ENCODE results near the gene PKP1. TPM values are rescaled to one million over a fixed set of nuclear protein-coding genes. Genes with fewer than 3 reads are reported as not detected.

The PKP1 gene
- total RNA-seq, 1 experiment from 2014 or later = not detected

DNA sequence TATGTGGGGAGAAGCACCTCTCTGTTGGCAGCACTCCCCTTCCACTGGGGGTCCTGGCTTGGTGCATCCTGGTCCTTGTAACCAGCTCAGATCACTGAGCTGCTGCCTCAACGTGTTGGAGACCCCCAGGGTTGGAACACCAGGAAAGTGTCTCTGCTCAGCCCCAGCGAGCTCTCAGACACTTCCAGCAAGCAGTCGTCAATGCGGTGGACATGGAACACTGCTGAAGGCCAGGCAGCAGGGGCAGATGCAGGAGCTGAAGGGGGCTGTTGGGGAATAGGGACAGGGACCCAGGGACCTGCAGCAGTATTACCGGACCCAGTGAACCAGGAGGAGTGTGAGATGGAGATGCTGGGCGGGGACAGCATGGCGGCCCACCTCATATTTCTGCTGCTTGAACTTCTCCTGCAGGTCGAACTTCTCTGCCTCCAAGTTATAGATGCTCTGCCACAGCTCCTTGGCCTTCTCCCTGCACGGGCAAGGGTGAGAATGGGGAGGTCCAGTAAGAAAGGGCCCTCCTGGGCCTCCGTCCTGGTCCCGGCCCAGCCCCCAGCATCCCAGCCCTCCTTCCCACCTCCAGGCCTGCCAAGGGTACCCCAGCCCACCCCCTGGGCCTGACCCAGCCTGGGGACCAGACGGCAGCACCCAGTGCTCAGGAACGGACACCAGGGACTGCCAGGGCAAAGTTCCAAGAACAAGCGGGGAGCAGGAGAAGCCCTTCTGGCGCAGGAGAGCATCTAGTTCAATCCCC lies 77.8 kb downstream of the PKP1 start:
- Histone ChIP-seq H3K4me3 (no peak overlapping the region), H3K4me1 (replicated peaks) (peaks cover 3% of the 10 kb centered on the region; the same call in 1 of the 2 replicates), H3K27me3 (replicated peaks) (no peaks in the 10 kb centered on the region), H3K36me3 (no peaks in the 10 kb centered on the region), H3K9me3 (replicated peaks) (no peaks in the 10 kb centered on the region), H3K27ac (no peak overlapping the region)
- no peak for DNase-seq (ENCODE audit: low read depth in 1 of 2, low spot score in 2 of 2)

DNA sequence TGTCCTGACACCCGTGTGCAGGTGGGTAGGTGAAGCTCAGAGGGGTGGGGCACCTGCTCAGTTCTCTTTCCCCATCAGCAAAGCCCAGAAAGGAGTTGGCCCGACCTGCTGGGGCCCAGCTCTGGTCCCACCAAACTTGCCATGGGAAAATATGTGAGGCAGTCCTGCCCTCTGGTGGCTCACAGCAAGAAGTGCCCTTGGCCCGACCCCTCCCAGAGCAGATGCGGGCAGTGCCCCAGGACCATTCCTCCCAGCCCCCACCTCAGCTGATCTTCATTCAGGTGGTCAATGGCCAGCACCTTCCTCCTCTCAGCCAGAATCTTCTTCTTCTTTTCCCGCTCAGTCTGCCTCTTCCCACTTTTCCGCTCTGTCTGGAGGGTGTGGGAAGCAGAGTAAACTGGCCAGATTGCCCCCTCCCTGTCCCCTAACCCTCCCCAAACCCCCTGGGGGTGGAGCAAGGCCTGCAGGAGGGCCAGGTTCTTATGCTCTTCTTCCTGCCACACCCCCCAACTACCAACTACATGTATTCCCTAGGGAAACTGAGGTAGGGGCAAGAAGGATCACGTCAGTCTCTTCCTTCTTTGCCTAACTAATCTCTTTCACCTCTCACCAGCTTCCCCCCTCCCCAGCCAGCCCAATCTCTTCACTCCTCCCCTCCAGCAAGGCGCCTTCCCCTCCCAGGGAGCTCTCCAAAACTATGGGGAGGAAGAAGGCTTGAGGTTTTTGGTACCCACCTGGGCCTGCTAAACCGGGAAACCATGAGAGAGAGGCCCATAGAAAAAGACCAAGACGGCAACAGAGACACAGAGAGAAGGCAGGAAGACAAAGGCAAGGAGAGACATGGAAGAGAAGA lies 78.6 kb downstream of the PKP1 start:
- H3K36me3 ChIP-seq = no peaks in the 10 kb centered on the region
- DNase-seq (ENCODE audit: low read depth in 1 of 2, low spot score in 2 of 2) = peak; percentile 27 to 60
- H3K4me3 ChIP-seq = no peak overlapping the region
- H3K27ac ChIP-seq = no peak overlapping the region
- no peaks in the 10 kb centered on the region for H3K9me3 ChIP-seq (replicated peaks)
- peaks cover 3% of the 10 kb centered on the region; the same call in 1 of the 2 replicates for H3K4me1 ChIP-seq (replicated peaks)
- H3K27me3 ChIP-seq (replicated peaks) = no peaks in the 10 kb centered on the region

DNA sequence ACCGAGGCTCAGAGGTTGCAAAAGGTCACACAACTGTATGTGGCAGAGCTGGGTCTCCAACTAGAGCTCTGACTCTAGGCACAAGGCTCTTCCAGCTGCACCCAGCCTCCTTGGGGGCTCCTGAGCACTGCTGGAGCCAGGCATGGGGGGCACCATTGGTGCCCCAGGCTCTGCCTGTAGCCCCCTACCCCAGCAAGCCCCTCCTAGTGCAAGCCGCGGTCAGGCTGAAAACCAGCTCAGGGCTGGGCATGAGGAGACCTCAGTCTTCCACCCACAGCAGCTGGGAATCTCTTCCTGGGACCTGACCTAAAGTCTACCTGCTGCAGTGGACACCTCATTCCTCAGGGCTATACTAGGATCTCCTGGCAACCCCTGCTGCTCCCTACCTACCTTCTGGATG lies 79.6 kb downstream of the PKP1 start:
- Histone ChIP-seq H3K4me1 (replicated peaks) (peaks cover 3% of the 10 kb centered on the region; the same call in 1 of the 2 replicates), H3K9me3 (replicated peaks) (no peaks in the 10 kb centered on the region), H3K27ac (no peak overlapping the region), H3K36me3 (no peaks in the 10 kb centered on the region), H3K27me3 (replicated peaks) (peaks cover 4% of the 10 kb centered on the region; the same call in 1 of the 2 replicates), H3K4me3 (no peak overlapping the region)
- no peak for DNase-seq (ENCODE audit: low read depth in 1 of 2, low spot score in 2 of 2)

DNA sequence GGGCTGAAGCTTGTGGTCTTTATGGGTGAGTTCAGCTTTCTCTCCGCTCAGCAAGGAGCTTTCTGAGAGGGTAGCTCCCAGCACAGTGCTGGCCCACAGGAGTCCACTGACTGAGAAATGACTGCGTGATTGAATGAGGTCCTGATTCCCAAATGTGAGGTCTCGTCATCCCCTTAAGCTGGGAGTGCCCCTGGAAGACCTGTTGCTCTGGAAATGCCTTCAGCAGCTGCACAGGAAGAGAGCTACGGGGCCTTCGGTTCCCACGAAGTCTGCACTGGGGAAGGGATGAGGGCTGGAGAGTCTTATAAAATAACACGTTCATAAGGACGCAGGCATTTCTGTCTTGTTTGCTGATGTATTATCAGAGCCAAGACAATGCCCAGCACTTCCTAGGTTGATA lies 80.2 kb downstream of the PKP1 start:
- DNase-seq (ENCODE audit: low read depth in 1 of 2, low spot score in 2 of 2) = no peak
- Histone ChIP-seq H3K27me3 (replicated peaks) (peaks cover 4% of the 10 kb centered on the region; the same call in 1 of the 2 replicates), H3K4me1 (replicated peaks) (0 out of 2 replicates have a peak, but pooled peaks cover 3% of the 10 kb centered on the region), H3K4me3 (no peak overlapping the region), H3K27ac (no peak overlapping the region), H3K9me3 (replicated peaks) (no peaks in the 10 kb centered on the region), H3K36me3 (no peaks in the 10 kb centered on the region)

DNA sequence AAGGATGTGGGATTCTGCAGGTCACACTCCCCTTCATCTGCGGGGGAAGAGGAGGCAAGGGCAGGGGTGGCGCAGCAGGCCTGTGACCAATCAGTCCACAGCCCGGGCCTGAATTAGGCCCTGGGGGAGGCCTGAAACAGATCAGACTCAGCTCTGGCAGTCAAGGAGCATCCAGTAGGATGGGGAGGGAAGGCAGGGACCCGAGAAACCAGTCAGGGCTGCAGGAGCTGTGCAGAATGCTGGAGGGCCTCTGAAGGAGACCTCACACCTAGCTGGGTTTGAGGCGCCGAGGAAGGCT lies 81.5 kb downstream of the PKP1 start:
- H3K36me3 ChIP-seq = no peaks in the 10 kb centered on the region
- DNase-seq (ENCODE audit: low read depth in 1 of 2, low spot score in 2 of 2) = no peak
- no peak overlapping the region for H3K27ac ChIP-seq
- H3K4me3 ChIP-seq = no peak overlapping the region
- H3K9me3 ChIP-seq (replicated peaks) = no peaks in the 10 kb centered on the region
- peaks cover 4% of the 10 kb centered on the region; the same call in 1 of the 2 replicates for H3K27me3 ChIP-seq (replicated peaks)
- H3K4me1 ChIP-seq (replicated peaks) = no peaks in the 10 kb centered on the region

DNA sequence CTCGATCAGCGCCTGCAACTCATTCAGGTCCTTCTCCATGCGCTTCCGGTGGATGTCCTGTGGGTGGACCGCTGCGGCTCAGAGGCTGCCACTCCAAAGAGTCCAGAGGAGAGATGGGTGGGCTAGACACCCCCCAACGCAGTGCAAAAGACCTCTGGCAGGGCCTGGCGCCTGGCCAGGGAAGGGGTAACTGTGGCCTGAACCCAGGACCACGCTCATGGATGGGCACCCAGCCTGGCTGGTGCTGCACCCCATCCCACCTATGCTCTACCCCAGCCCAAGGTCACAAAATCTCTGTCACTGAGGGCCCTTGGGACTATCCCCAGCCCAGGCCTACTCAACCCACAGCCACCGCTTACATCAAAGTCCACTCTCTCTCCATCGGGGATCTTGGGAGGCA lies 81.9 kb downstream of the PKP1 start:
- peaks cover 6% of the 10 kb centered on the region; the same call in 1 of the 2 replicates for H3K27me3 ChIP-seq (replicated peaks)
- H3K36me3 ChIP-seq = no peaks in the 10 kb centered on the region
- H3K4me1 ChIP-seq (replicated peaks) = no peaks in the 10 kb centered on the region
- H3K4me3 ChIP-seq = no peak overlapping the region
- DNase-seq (ENCODE audit: low read depth in 1 of 2, low spot score in 2 of 2) = no peak
- no peaks in the 10 kb centered on the region for H3K9me3 ChIP-seq (replicated peaks)
- H3K27ac ChIP-seq = no peak overlapping the region

DNA sequence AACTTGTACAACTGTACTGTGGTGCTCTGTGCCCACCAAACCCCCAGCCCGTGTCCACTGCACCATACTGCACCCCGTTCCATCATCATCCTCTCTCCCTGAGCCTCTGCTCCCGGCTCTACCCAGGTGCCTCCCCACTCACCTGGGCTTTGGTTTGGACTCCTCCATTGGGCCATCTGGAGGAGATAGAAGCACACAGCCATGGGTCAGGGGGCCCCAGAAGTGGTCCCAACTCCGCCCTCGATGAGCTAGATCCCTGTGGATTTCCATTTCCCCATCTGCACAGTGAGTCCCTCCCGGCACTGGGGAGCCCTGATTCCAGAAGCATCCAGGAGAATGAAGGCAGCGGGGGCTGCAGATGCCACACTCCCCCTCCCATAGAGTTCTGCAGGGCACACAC lies 83.4 kb downstream of the PKP1 start:
- no peaks in the 10 kb centered on the region for H3K9me3 ChIP-seq (replicated peaks)
- no peaks in the 10 kb centered on the region for H3K36me3 ChIP-seq
- peaks cover 16% of the 10 kb centered on the region for H3K27me3 ChIP-seq (replicated peaks)
- H3K27ac ChIP-seq = no peak overlapping the region
- H3K4me1 ChIP-seq (replicated peaks) = no peaks in the 10 kb centered on the region
- DNase-seq (ENCODE audit: low read depth in 1 of 2, low spot score in 2 of 2) = no peak
- no peak overlapping the region for H3K4me3 ChIP-seq

DNA sequence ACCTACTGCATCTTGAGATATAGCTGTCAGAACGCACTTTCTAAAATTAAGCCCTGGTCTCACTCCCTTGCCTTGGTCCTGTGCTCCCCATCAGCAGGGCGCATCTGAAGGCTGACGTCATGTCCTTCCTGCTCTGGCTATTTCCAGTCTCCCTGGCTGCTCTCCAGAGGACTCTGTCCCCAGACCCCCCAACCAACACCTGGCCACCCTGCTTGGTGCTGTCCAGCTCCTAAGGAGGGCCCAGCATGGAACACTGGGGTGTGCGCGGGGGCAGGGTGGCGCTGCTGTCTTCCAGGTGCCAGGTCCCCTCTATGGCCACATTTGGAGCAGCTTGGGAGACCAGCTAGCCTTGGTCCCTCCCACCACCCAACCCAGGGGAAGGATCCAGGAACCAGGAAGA lies 85.9 kb downstream of the PKP1 start:
- no peaks in the 10 kb centered on the region for H3K9me3 ChIP-seq (replicated peaks)
- H3K4me3 ChIP-seq = no peak overlapping the region
- H3K4me1 ChIP-seq (replicated peaks) = no peaks in the 10 kb centered on the region
- peaks cover 31% of the 10 kb centered on the region for H3K27me3 ChIP-seq (replicated peaks)
- H3K36me3 ChIP-seq = no peaks in the 10 kb centered on the region
- DNase-seq (ENCODE audit: low read depth in 1 of 2, low spot score in 2 of 2) = no peak
- H3K27ac ChIP-seq = no peak overlapping the region

DNA sequence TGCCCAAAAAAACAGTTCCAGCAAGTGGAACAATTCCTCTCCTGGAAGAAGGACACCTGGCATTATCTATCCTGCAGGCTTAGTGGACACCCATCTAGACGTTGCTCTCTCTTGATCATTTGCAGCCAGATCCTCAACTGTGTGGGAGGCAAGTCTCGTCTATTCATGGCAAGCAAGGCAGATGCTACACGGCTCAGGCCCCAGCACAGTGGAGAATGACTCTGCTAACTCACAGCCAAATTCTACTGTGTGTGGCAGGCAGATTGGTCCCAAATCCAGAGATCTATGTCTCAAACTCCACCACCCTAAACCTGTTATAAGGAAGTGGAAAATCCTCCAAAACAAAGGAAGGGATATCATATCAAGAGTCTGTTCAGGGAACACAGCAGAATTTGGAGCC lies 87.2 kb downstream of the PKP1 start:
- peaks cover 39% of the 10 kb centered on the region for H3K27me3 ChIP-seq (replicated peaks)

DNA sequence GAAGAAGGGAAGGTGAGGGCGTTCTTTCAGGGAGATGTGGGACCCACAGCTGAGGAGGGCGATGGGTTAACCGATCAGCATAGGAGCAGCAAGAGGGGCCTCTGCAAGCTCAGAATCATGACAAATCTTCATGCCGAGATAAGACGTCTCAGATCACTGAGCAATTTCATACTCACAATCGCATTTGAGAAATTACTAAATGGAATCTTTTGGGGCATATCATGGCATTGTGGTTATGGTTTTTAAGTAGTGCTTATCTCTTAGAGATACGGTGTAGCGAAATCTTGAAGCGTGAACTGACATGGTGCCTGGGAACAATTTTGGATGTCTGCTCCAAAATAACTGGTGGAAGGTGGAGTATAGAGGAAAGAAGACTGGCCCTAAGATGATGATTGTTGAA lies 88.0 kb downstream of the PKP1 start:
- Histone ChIP-seq H3K9me3 (replicated peaks) (no peaks in the 10 kb centered on the region), H3K27me3 (replicated peaks) (peaks cover 39% of the 10 kb centered on the region), H3K4me3 (no peak overlapping the region), H3K4me1 (replicated peaks) (no peaks in the 10 kb centered on the region), H3K27ac (no peak overlapping the region), H3K36me3 (no peaks in the 10 kb centered on the region)
- DNase-seq (ENCODE audit: low read depth in 1 of 2, low spot score in 2 of 2) = no peak

More for the DNA sequence above, 87.2 kb downstream of the PKP1 start:
- Histone ChIP-seq H3K27ac (no peak overlapping the region), H3K36me3 (no peaks in the 10 kb centered on the region), H3K4me3 (no peak overlapping the region), H3K4me1 (replicated peaks) (no peaks in the 10 kb centered on the region), H3K9me3 (replicated peaks) (no peaks in the 10 kb centered on the region)
- DNase-seq (ENCODE audit: low read depth in 1 of 2, low spot score in 2 of 2) = no peak

DNA sequence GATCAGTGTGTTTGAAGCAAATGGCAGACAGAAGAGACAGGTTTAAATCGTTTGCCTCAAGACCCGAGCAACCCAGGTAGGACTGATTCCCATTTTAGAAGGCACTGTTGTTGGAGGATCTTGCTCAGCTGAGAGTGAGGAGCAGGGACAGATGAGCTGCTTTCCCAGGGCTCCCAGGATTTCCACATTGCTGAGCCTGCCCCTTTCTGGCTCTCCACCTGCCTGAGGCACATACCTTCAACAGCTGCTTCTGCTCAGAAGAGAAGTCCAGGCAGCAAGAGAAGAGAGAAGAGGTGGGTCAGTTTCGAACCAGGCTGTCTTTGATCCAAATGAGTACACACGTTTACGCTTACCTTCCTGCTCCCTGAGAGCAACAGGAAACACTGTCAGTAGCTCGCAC lies 88.5 kb downstream of the PKP1 start:
- peaks cover 39% of the 10 kb centered on the region for H3K27me3 ChIP-seq (replicated peaks)
- H3K4me1 ChIP-seq (replicated peaks) = no peaks in the 10 kb centered on the region
- H3K36me3 ChIP-seq = no peaks in the 10 kb centered on the region
- no peak overlapping the region for H3K4me3 ChIP-seq
- DNase-seq (ENCODE audit: low read depth in 1 of 2, low spot score in 2 of 2) = no peak
- no peaks in the 10 kb centered on the region for H3K9me3 ChIP-seq (replicated peaks)
- H3K27ac ChIP-seq = no peak overlapping the region

DNA sequence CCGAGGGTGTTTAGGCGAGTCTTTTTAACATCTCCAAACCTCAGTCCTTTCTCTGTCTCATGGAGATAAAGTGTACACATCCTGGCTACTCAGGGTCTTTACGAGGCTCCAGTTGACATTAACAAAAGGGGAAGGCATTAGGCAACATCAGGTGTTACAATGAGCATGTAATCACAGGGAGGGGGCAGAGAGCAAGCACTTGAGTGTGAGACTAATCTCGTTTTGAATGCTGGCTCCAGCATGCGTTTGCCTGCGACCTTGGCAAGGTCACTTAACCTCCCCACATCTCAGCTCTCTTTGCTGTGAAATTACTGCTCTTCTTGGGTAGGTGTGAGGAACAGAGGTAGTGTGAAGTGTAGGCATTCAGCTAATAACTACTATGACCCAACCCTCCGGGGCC lies 91.1 kb downstream of the PKP1 start:
- peaks cover 38% of the 10 kb centered on the region for H3K27me3 ChIP-seq (replicated peaks)
- no peaks in the 10 kb centered on the region for H3K9me3 ChIP-seq (replicated peaks)
- no peaks in the 10 kb centered on the region for H3K36me3 ChIP-seq
- H3K27ac ChIP-seq = no peak overlapping the region
- H3K4me1 ChIP-seq (replicated peaks) = no peaks in the 10 kb centered on the region
- DNase-seq (ENCODE audit: low read depth in 1 of 2, low spot score in 2 of 2) = no peak
- H3K4me3 ChIP-seq = no peak overlapping the region

DNA sequence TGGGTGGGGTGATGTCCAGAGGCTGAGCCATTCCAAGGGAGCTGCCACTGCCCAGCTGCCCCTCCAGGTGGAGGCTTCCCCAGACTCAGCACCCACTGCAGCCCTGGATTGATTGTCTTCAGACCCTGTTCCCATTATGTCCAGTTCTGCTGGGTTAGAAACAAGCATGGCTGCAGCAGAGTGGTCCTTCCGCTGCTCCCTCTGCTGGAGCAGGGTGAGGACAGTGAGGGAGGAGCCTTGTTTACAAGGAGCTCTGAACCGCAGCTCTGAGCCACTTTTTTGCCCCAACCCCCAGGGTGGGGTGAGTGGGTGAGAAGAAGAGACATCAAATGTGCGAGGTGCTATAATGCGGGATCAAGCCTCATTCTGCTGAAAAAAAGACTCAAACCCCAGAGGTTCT lies 91.9 kb downstream of the PKP1 start:
- H3K27me3 ChIP-seq (replicated peaks) = peaks cover 37% of the 10 kb centered on the region
- no peaks in the 10 kb centered on the region for H3K4me1 ChIP-seq (replicated peaks)
- H3K9me3 ChIP-seq (replicated peaks) = no peaks in the 10 kb centered on the region
- no peaks in the 10 kb centered on the region for H3K36me3 ChIP-seq
- DNase-seq (ENCODE audit: low read depth in 1 of 2, low spot score in 2 of 2) = no peak
- no peak overlapping the region for H3K27ac ChIP-seq
- no peak overlapping the region for H3K4me3 ChIP-seq

DNA sequence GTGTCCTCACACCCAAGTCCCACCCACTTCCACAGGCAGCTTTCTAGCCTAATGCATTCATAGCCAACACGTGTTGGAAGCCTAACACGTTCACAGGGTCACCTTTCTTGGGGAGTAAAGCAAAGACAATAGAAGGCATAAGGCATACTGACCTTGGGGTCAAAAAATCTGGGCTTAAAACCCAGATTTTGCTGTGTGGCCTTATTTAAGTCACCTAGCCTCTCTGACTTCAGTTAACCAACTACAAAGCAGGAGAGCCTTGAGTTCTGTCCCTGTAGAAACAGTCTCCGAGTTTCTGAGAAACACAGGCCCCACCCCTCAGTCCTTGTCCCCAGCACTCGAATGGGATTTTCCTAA lies 92.8 kb downstream of the PKP1 start:
- Histone ChIP-seq H3K9me3 (replicated peaks) (no peaks in the 10 kb centered on the region), H3K4me3 (no peak overlapping the region), H3K27ac (no peak overlapping the region)

More for the DNA sequence above, 92.8 kb downstream of the PKP1 start:
- Histone ChIP-seq H3K4me1 (replicated peaks) (no peaks in the 10 kb centered on the region), H3K27me3 (replicated peaks) (peaks cover 32% of the 10 kb centered on the region), H3K36me3 (no peaks in the 10 kb centered on the region)
- DNase-seq (ENCODE audit: low read depth in 1 of 2, low spot score in 2 of 2) = no peak

Data from SJSA1 (cell line).